Ectodermal cell (in vitro differentiated cells): ENCODE data around the gene XYLT1.

Source experiments
- H3K27ac ChIP-seq: 2 replicates; pipeline ENCODE4 v1.7.0; 2013; ENCODE audit warnings: mild to moderate bottlenecking, low read depth, low read length; ENCODE audit not compliant: insufficient read depth, poor library complexity, severe bottlenecking
- H3K27me3 ChIP-seq: 2 replicates; pipeline ENCODE4 v1.7.0; 2013; ENCODE audit warnings: mild to moderate bottlenecking, low read length; ENCODE audit not compliant: insufficient read depth, control insufficient read depth, poor library complexity, severe bottlenecking
- H3K36me3 ChIP-seq: one replicate; pipeline ENCODE4 v1.7.0; 2013; ENCODE audit warnings: low read length; ENCODE audit not compliant: control insufficient read depth, insufficient read depth
- H3K4me1 ChIP-seq: one replicate; pipeline ENCODE4 v1.7.0; 2013; ENCODE audit warnings: low read length; ENCODE audit not compliant: control insufficient read depth, insufficient read depth
- H3K4me3 ChIP-seq: 2 replicates; pipeline ENCODE4 v1.7.0; 2013; ENCODE audit warnings: low read depth, low read length, control low read depth; ENCODE audit not compliant: insufficient read depth
- H3K9me3 ChIP-seq: 2 replicates; pipeline ENCODE4 v1.7.0; 2013; ENCODE audit warnings: mild to moderate bottlenecking, low read length, moderate library complexity; ENCODE audit not compliant: control insufficient read depth
- WGBS, 2 experiments: methylation state at CpG; one replicate each; pipeline ENCODE4 v1.1.7; 2013; ENCODE audit warnings: missing lambda C conversion rate in 2 of 2; 5-methylcytosine and 5-hydroxymethylcytosine counted together

Gene XYLT1

DNA sequence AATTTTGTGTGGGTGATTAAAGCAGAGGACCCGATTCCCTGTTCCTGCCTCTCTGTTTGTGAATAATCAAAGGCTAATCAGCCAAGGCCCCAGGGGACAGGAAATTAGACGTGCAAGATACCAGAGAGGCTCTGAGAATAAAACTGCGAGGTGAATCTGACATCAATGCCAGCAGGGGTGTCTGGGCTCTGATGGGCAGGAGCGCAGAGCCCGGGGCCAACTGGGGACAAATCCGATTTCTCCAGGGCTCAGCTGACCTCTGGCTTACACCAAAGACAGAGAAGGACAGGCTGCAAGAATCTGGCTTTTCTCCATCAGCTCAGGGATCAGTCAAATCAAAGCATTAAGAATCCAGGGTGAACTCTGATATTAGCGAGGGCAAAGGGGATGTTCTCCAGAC lies 174.3 kb downstream of the XYLT1 start:
- H3K36me3 ChIP-seq: no peaks in the 10 kb centered on the region
- no peak overlapping the region for H3K4me3 ChIP-seq
- 57 to 70% methylated on average over 7 of the region's 7 CpGs for WGBS, 2 experiments
- H3K4me1 ChIP-seq: peaks cover 11% of the 10 kb centered on the region
- no peaks in the 10 kb centered on the region for H3K9me3 ChIP-seq
- H3K27ac ChIP-seq: peak overlapping the region; percentile 32
- H3K27me3 ChIP-seq: no peaks in the 10 kb centered on the region

DNA sequence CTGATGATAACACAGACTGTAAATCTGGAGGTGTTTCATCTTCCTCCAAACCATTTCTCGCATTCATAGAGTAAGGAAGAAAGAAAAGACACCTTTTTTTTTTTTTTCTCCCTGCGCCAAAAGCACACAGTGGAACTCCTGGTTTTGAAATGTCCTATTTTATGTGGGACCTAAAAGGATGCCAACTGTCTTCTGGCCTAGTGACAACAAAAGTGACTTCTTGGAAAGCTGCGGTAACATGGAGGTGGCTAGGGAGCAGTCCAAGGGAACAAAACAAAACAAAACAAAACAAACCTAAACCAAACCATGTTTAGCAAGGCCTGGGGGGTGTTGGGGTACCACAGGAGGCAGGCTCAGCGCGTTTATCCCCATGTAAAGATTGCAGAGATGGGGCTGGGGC lies 174.8 kb downstream of the XYLT1 start:
- Histone ChIP-seq H3K27me3 (no peaks in the 10 kb centered on the region), H3K9me3 (no peaks in the 10 kb centered on the region), H3K4me3 (no peak overlapping the region), H3K4me1 (peaks cover 11% of the 10 kb centered on the region), H3K36me3 (no peaks in the 10 kb centered on the region), H3K27ac (peak overlapping the region; percentile 32)
- 88 to 93% methylated on average over 4 to 5 of the region's 5 CpGs for WGBS, 2 experiments

DNA sequence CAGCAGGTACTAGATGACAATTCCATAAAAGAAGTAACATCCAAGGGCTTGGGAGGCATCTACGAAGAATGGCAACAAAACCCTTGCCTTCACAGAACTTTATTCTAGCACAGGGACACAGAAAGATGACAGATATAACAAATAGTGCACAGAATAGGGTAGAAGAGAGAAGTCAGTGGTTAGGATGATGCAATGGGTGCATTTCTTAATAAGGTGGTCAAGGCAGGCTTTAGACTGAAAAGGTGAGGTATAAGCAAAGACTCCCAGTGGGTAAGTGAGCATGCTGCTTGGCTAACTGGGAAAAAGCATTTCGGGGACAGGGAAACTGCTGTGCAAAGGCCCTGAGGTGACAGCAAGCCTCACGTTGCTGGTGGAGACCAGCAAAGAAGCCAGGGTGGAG lies 175.9 kb downstream of the XYLT1 start:
- Histone ChIP-seq H3K9me3 (no peaks in the 10 kb centered on the region), H3K36me3 (no peaks in the 10 kb centered on the region), H3K27ac (no peak overlapping the region), H3K27me3 (no peaks in the 10 kb centered on the region), H3K4me3 (no peak overlapping the region), H3K4me1 (peaks cover 8% of the 10 kb centered on the region)
- WGBS, 2 experiments: 90 to 95% methylated on average over 3 of the region's 3 CpGs

DNA sequence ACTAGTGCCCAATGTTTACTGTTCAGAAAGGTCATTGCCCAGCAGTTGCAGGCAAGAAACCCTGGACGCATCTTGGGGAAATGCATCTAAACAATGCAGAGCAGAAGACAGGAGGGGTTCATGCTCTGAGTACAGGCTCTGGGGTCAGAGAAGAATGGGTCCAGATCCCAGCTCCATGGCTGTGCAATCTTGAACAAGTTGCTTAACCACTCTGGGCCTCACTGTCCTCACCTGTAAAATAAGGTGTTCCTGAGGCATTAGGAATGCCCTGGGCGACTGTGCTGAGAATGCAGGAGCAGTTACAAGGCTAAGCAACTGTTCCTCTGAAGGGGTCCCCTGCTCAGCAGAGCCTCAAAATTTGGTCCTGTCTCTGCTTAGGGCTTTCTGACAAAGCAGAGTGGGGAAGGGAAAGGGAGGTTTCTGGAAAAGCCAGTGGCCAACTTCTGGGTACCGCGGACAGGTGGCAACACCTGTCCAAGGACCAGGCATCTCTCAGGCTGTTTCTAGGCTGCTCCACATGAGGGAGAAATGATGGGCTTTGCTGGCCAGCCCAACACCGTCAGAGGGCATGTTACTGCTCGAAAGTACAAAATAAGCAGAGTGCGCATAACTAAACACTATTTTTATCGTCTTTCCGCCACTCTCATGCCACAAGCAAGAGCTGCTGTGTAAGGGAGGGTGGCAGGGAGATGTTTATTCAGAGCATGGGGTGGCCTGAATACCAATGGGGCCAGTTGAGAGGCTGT lies 176.8 kb downstream of the XYLT1 start:
- H3K9me3 ChIP-seq: no peaks in the 10 kb centered on the region
- H3K4me3 ChIP-seq: no peak overlapping the region
- WGBS, 2 experiments: 94 to 96% methylated on average over 9 of the region's 9 CpGs
- no peaks in the 10 kb centered on the region for H3K4me1 ChIP-seq
- H3K27me3 ChIP-seq: no peaks in the 10 kb centered on the region
- H3K27ac ChIP-seq: no peak overlapping the region
- no peaks in the 10 kb centered on the region for H3K36me3 ChIP-seq

DNA sequence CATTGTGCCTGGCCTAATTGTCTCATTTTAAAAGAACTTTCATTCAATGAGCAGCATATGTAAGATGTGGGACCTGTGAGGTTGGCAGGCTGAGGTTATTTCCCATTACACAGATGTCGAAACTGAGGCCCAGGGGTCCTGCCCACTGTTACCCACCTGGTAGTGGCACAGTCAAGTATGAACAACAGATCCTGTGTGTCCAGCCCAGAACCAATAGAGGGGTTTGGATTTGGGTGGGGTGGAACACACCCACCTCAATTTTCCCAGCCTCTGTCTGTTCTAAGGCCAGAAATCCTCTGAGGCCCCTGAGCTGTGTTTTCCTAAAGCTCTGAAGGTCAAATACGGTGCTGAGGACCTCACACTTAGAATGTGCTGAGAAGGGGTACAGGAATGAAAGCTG lies 179.5 kb downstream of the XYLT1 start:
- Histone ChIP-seq H3K27me3 (no peaks in the 10 kb centered on the region), H3K9me3 (no peaks in the 10 kb centered on the region), H3K27ac (no peak overlapping the region), H3K4me3 (no peak overlapping the region), H3K4me1 (peaks cover 9% of the 10 kb centered on the region), H3K36me3 (no peaks in the 10 kb centered on the region)
- WGBS, 2 experiments: 90 to 91% methylated on average over 2 of the region's 2 CpGs

DNA sequence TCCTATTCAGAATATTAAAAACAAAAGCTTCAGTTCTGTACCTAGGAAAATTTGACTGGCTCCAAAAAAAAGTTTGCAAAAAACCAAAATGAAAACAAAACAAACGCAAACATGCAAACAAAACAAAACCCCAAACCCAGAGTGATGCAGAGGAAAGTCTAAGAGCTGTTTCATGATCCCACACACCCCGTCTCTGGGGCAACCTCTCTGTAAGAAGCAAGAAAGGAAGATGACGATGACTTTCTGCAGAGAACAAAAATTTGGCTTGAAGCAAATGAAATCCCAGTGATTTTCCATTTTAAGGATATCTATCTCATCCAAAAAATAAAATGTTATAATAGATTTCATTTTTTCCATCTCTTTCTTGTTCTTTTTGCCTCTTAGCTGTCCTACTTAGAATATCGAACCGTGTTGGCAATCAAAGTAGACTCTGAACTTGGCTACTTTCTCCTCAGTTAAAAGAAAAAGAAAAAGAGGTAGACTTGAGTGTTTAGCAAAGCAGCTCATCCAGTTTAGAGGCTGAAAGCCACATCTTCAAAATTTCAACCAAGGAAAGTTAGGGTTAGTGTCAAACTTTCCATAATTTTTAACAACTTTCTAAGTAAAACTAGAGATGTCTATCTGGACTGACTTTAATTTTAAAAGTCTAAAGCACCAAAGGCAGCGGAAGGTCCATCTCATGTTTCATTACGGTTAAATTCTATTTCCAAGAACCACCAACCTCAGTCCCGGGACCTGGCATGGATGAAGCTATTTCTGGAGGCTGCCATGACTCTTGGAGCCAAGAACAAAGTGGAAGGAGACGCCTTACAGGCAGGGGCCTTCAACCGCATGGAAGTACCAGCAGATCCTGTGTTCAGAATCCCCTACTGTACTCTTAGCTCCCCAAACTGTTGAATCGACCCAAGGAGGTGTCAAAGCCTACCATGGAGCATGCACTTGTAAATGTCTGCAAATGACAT lies 180.8 kb downstream of the XYLT1 start:
- H3K9me3 ChIP-seq: no peaks in the 10 kb centered on the region
- peaks cover 14% of the 10 kb centered on the region for H3K4me1 ChIP-seq
- no peak overlapping the region for H3K27ac ChIP-seq
- H3K4me3 ChIP-seq: no peak overlapping the region
- no peaks in the 10 kb centered on the region for H3K27me3 ChIP-seq
- 92 to 96% methylated on average over 11 of the region's 11 CpGs for WGBS, 2 experiments
- H3K36me3 ChIP-seq: no peaks in the 10 kb centered on the region

DNA sequence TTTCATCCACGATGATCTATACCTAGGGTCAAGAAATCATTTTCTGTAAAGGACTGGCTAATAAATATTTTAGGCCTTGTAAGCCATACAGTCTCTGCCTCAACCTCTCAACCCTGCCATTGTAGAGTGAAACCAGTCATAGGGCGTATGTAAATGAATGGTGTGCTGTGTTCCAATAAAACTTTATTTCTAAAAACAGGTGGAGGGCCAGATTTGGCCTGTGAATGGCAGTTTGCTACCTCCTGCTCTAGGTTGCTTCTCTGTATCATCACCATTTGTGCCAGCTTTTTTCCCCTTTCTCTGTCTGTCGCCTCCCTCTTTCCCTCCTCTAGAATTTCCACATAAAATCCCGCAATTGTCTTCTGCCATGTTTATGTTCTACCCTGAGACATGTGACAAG lies 181.7 kb downstream of the XYLT1 start:
- Histone ChIP-seq H3K4me3 (no peak overlapping the region), H3K9me3 (no peaks in the 10 kb centered on the region), H3K4me1 (peaks cover 14% of the 10 kb centered on the region), H3K36me3 (no peaks in the 10 kb centered on the region), H3K27me3 (no peaks in the 10 kb centered on the region), H3K27ac (no peak overlapping the region)
- 90 to 94% methylated on average over 4 of the region's 4 CpGs for WGBS, 2 experiments

DNA sequence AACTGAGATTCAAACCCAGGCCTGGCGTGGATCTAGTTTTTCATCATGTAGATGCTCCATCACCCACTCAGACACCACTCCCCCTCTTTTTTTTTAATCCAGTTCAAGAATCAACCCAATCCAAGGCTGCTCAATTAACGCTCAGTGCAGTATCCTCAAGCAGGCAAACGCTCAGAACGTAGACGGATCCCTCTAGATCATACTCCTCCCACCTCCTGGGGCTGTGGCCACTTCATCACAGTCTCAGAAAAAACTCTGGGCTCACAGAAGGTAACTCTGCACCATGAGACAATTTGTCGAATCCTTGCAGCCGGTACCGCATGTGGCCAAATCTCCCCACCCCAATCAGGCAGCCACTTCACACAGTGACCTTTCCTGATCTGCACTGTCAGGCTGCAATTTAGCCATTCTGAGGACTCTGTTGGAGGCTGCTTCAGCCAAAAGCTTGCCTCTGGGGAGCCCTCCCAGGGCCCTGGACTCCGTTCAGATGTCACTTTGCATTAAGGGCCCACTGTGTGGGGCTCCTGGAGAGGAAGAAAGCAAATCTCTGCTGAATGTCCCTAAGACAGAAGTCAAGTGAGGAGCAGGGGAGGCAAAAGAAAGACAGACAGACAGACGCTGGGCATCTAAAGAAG lies 183.5 kb downstream of the XYLT1 start:
- peak overlapping the region; percentile 39 for H3K27ac ChIP-seq
- H3K9me3 ChIP-seq: no peaks in the 10 kb centered on the region
- no peaks in the 10 kb centered on the region for H3K27me3 ChIP-seq
- no peak overlapping the region for H3K4me3 ChIP-seq
- WGBS, 2 experiments: 31 to 34% methylated on average over 10 of the region's 10 CpGs
- H3K4me1 ChIP-seq: peaks cover 14% of the 10 kb centered on the region
- no peaks in the 10 kb centered on the region for H3K36me3 ChIP-seq

DNA sequence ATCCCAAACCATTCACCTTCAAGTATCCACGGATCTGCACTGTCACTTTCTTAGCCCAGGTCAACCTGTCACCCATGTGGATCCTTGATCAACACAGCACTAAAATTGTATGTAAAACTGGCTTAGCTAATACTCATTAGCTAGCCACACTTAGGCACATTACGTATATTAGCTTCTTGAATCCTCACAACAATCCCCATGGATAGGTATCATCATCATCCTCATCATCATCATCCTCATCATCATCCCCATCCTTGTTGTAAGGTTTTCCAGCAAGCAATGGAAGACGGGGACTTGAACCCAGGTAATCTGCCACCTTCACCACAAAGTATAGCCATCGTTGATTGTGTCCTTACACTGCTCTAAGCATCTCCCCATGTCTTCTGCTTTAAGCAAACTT lies 184.3 kb downstream of the XYLT1 start:
- 91 to 93% methylated on average over 4 of the region's 4 CpGs for WGBS, 2 experiments
- Histone ChIP-seq H3K36me3 (no peaks in the 10 kb centered on the region), H3K27me3 (no peaks in the 10 kb centered on the region), H3K27ac (no peak overlapping the region), H3K4me1 (peaks cover 14% of the 10 kb centered on the region), H3K4me3 (no peak overlapping the region), H3K9me3 (no peaks in the 10 kb centered on the region)

DNA sequence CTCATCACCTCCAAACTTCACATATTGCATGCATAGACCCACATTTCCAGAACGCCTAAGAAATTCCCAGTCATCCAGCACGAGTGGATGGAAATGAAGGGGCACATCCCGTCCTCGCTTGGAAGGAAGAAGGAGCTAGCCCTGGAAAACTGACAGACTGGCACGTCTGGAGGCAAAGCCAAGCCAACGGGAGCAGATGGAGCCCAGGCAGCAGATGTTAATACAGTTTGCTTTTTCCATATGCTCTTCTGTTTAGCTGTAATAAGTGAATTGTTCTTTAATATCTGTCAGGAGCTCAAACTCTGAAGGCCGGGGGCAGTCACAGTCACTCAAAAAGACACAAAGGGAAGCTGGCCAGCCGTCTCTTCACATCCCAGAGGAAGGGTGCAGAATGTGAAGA lies 187.7 kb downstream of the XYLT1 start:
- Histone ChIP-seq H3K27me3 (no peaks in the 10 kb centered on the region), H3K36me3 (no peaks in the 10 kb centered on the region), H3K27ac (no peak overlapping the region), H3K4me3 (no peak overlapping the region), H3K9me3 (no peaks in the 10 kb centered on the region), H3K4me1 (peaks cover 14% of the 10 kb centered on the region)
- WGBS, 2 experiments: 86 to 92% methylated on average over 8 of the region's 8 CpGs
